H9 (cell line): ENCODE data around the gene DIP2C. TPM values are rescaled to one million over a fixed set of nuclear protein-coding genes. Genes with fewer than 3 reads are reported as not detected.

Experiments used
- DNase-seq: peaks from one replicate; pipeline ENCODE4 v3.0.0-alpha.2; 2017
- H2AFZ ChIP-seq: one replicate; pipeline ENCODE4 v1.6.1; 2013; ENCODE audit warnings: mild to moderate bottlenecking, low read length, control low read depth, moderate library complexity
- H2AK5ac ChIP-seq: 2 replicates; pipeline ENCODE4 v1.6.1; 2013; ENCODE audit warnings: low read length, control low read depth, mixed read lengths; ENCODE audit not compliant: insufficient read length
- H2BK120ac ChIP-seq: one replicate; pipeline ENCODE4 v1.6.1; 2013; ENCODE audit warnings: low read depth, mild to moderate bottlenecking, low read length, control low read depth, inconsistent platforms; ENCODE audit not compliant: poor library complexity, severe bottlenecking
- H2BK12ac ChIP-seq: 2 replicates; pipeline ENCODE4 v1.6.1; 2013; ENCODE audit warnings: low read length, control low read depth, mixed read lengths, low read depth; ENCODE audit not compliant: insufficient read length
- H2BK15ac ChIP-seq: 2 replicates; pipeline ENCODE4 v1.6.1; 2013; ENCODE audit warnings: low read depth, low read length, control low read depth
- H2BK20ac ChIP-seq: one replicate; pipeline ENCODE4 v1.6.1; 2013; ENCODE audit warnings: low read depth, mild to moderate bottlenecking, low read length, control low read depth, inconsistent platforms; ENCODE audit not compliant: poor library complexity, severe bottlenecking
- H2BK5ac ChIP-seq: 2 replicates; pipeline ENCODE4 v1.6.1; 2013; ENCODE audit warnings: low read length, control low read depth, mixed read lengths; ENCODE audit not compliant: insufficient read length
- H3K14ac ChIP-seq: 2 replicates; pipeline ENCODE4 v1.6.1; 2013; ENCODE audit warnings: low read length, control low read depth; ENCODE audit not compliant: insufficient read depth
- H3K18ac ChIP-seq: 2 replicates; pipeline ENCODE4 v1.6.1; 2013; ENCODE audit warnings: low read depth, mild to moderate bottlenecking, mixed read lengths, low read length, control low read depth; ENCODE audit not compliant: insufficient read length
- H3K23ac ChIP-seq: 2 replicates; pipeline ENCODE4 v1.6.1; 2013; ENCODE audit warnings: low read length, control low read depth, mixed read lengths, low read depth; ENCODE audit not compliant: insufficient read length
- H3K23me2 ChIP-seq: 2 replicates; pipeline ENCODE4 v1.6.1; 2013; ENCODE audit warnings: low read depth, mild to moderate bottlenecking, mixed read lengths, low read length, control low read depth; ENCODE audit not compliant: insufficient read length, poor library complexity, severe bottlenecking
- H3K27ac ChIP-seq: 2 replicates; pipeline ENCODE4 v1.5.1; 2013; ENCODE audit warnings: low read length, control low read depth, mixed read lengths, low read depth; ENCODE audit not compliant: insufficient read length
- H3K27me3 ChIP-seq: 2 replicates; pipeline ENCODE4 v1.6.1; 2013; ENCODE audit warnings: low read length, control low read depth, inconsistent platforms; ENCODE audit not compliant: insufficient read depth
- H3K4ac ChIP-seq: 2 replicates; pipeline ENCODE4 v1.6.1; 2013; ENCODE audit warnings: low read depth, mild to moderate bottlenecking, control low read depth, inconsistent platforms, low read length, moderate library complexity
- H3K4me1 ChIP-seq: 2 replicates; pipeline ENCODE4 v1.6.1; 2013; ENCODE audit warnings: low read length, control low read depth, inconsistent platforms; ENCODE audit not compliant: insufficient read depth
- H3K4me2 ChIP-seq: 2 replicates; pipeline ENCODE4 v1.6.1; 2013; ENCODE audit warnings: low read length, control low read depth, mixed read lengths; ENCODE audit not compliant: insufficient read length, insufficient read depth
- H3K56ac ChIP-seq: 2 replicates; pipeline ENCODE4 v1.6.1; 2013; ENCODE audit warnings: low read depth, mild to moderate bottlenecking, mixed read lengths, low read length, control low read depth; ENCODE audit not compliant: insufficient read length
- H3K79me1 ChIP-seq: 2 replicates; pipeline ENCODE4 v1.6.1; 2013; ENCODE audit warnings: low read depth, mild to moderate bottlenecking, moderate library complexity, low read length, control low read depth, inconsistent platforms; ENCODE audit not compliant: insufficient read depth, poor library complexity, severe bottlenecking
- H3K79me2 ChIP-seq: 2 replicates; pipeline ENCODE4 v1.6.1; 2013; ENCODE audit warnings: low read length, control low read depth, inconsistent platforms; ENCODE audit not compliant: insufficient read depth
- H3K9ac ChIP-seq: 2 replicates; pipeline ENCODE4 v1.6.1; 2013; ENCODE audit warnings: low read length, control low read depth, mixed read lengths; ENCODE audit not compliant: insufficient read length; ENCODE audit errors: extremely low read depth
- H3K9me3 ChIP-seq: one replicate; pipeline ENCODE4 v1.6.1; 2013; ENCODE audit warnings: low read depth, low read length, inconsistent platforms; ENCODE audit not compliant: control insufficient read depth
- H3T11ph ChIP-seq: one replicate; pipeline ENCODE4 v1.6.1; 2013; ENCODE audit warnings: mild to moderate bottlenecking, low read length, control low read depth, inconsistent platforms
- H4K20me1 ChIP-seq: one replicate; pipeline ENCODE4 v1.6.1; 2013; ENCODE audit not compliant: control insufficient read depth, insufficient read length, insufficient read depth
- H4K5ac ChIP-seq: 2 replicates; pipeline ENCODE4 v1.6.1; 2013; ENCODE audit warnings: low read depth, mild to moderate bottlenecking, mixed read lengths, low read length, control low read depth; ENCODE audit not compliant: insufficient read length
- H4K8ac ChIP-seq: replicated peaks from 2 replicates; pipeline ENCODE4 v1.6.1; 2013; ENCODE audit warnings: low read length, control low read depth, mixed read lengths, low read depth; ENCODE audit not compliant: insufficient read length
- H4K91ac ChIP-seq: 2 replicates; pipeline ENCODE4 v1.6.1; 2013; ENCODE audit warnings: low read depth, mild to moderate bottlenecking, moderate library complexity, mixed read lengths, low read length, control low read depth; ENCODE audit not compliant: insufficient read length
- H3K27ac Mint-ChIP-seq, 3 experiments: 2 replicates in 2 of 3; 3 replicates in 1 of 3; pipeline ENCODE4 v1.8.0; 2020 to 2021; ENCODE audit warnings: mixed read lengths in 3 of 3, mild to moderate bottlenecking in 1 of 3, moderate library complexity in 1 of 3
- H3K27me3 Mint-ChIP-seq: 2 replicates; pipeline ENCODE4 v1.8.0; 2021; ENCODE audit warnings: low read depth, mild to moderate bottlenecking, moderate library complexity, mixed read lengths
- H3K36me3 Mint-ChIP-seq, 3 experiments: 2 replicates in 2 of 3; 3 replicates in 1 of 3; pipeline ENCODE4 v1.8.0; 2020 to 2021; ENCODE audit warnings: low read depth in 3 of 3, mixed read lengths in 3 of 3; ENCODE audit not compliant: insufficient read depth in 1 of 3
- H3K4me1 Mint-ChIP-seq, 2 experiments: 2 replicates each; pipeline ENCODE4 v1.8.0; 2020; ENCODE audit warnings: mixed read lengths in 2 of 2
- H3K4me3 Mint-ChIP-seq, 2 experiments: 2 replicates in 1 of 2; 3 replicates in 1 of 2; pipeline ENCODE4 v1.8.0; 2020 to 2021; ENCODE audit warnings: mild to moderate bottlenecking in 2 of 2, mixed read lengths in 2 of 2, moderate library complexity in 1 of 2
- H3K9me3 Mint-ChIP-seq, 2 experiments: 2 replicates in 1 of 2; 3 replicates in 1 of 2; pipeline ENCODE4 v1.8.0; 2020; ENCODE audit warnings: mild to moderate bottlenecking in 2 of 2, mixed read lengths in 2 of 2, moderate library complexity in 1 of 2
- WGBS: extraction: QIAGEN DNeasy Blood & Tissue Kit; methylation state at CpG from one replicate; pipeline ENCODE4 v1.1.7; 2013; ENCODE audit warnings: missing lambda C conversion rate, low lambda C conversion rate, mixed read lengths; ENCODE audit not compliant: insufficient read length; ENCODE audit errors: extremely low coverage; 5-methylcytosine and 5-hydroxymethylcytosine counted together
- total RNA-seq: library from RNA; stranded (reverse); gene quantifications from 2 replicates; pipeline ENCODE4 v1.2.1, GENCODE V29; 2021
- TF ChIP-seq, protein P1 (sequence below): fragments of 200-600 bp; sonication (generic); conservative IDR thresholded peaks from 3 replicates; pipeline ENCODE4 v1.8.0; 2021; ENCODE audit warnings: antibody characterized with exemption, mild to moderate bottlenecking

DIP2C gene
- total RNA-seq, 1 experiment from 2014 or later, result 7.9 TPM

- H4K8ac ChIP-seq, result no peak overlapping the region
- H3K79me2 ChIP-seq, result no peaks in the 10 kb centered on the region
- H2AFZ ChIP-seq, result no peak overlapping the region
- no peaks in the 10 kb centered on the region for H3K9me3 Mint-ChIP-seq
- no peak overlapping the region for H2BK120ac ChIP-seq
- H3K4me1 Mint-ChIP-seq, result peaks cover 0 to 10% of the 10 kb centered on the region in 2 experiments; a peak in 1 of 4 replicates
- no CpG with 5 or more reads among the region's 3 CpGs for WGBS
- no peak overlapping the region for H4K5ac ChIP-seq
- no peak overlapping the region for H3K23ac ChIP-seq
- no peak overlapping the region for H2BK15ac ChIP-seq
- no peak overlapping the region for H3K56ac ChIP-seq
- peaks cover 0 to 4% (median 0%) of the 10 kb centered on the region in 3 experiments; a peak in 3 of 7 replicates for H3K36me3 Mint-ChIP-seq
- H3K18ac ChIP-seq, result no peak overlapping the region
- no peaks in the 10 kb centered on the region for H3K4me1 ChIP-seq
- no peak overlapping the region for H3K14ac ChIP-seq
- H3K27ac ChIP-seq, result no peak overlapping the region
- H4K91ac ChIP-seq, result no peak overlapping the region
- no peak overlapping the region for H3K9ac ChIP-seq
- H3K27me3 Mint-ChIP-seq, result no peaks in the 10 kb centered on the region
- H2AK5ac ChIP-seq, result no peak overlapping the region
- DNase-seq, result no peak
- H3K23me2 ChIP-seq, result no peaks in the 10 kb centered on the region
- H2BK12ac ChIP-seq, result no peak overlapping the region
- H3K9me3 ChIP-seq, result no peaks in the 10 kb centered on the region
- H3K79me1 ChIP-seq, result no peaks in the 10 kb centered on the region
- no peak overlapping the region for H2BK20ac ChIP-seq
- no peak overlapping the region for H3K4me2 ChIP-seq
- H3K4ac ChIP-seq, result no peak overlapping the region
- no peaks in the 10 kb centered on the region for H3K27me3 ChIP-seq
- no peak overlapping the region for H3K4me3 Mint-ChIP-seq
- H4K20me1 ChIP-seq, result no peaks in the 10 kb centered on the region
- no peak overlapping the region for H3K27ac Mint-ChIP-seq
- H2BK5ac ChIP-seq, result no peak overlapping the region
- no peak overlapping the region for H3T11ph ChIP-seq
- TF ChIP-seq, protein P1, sequence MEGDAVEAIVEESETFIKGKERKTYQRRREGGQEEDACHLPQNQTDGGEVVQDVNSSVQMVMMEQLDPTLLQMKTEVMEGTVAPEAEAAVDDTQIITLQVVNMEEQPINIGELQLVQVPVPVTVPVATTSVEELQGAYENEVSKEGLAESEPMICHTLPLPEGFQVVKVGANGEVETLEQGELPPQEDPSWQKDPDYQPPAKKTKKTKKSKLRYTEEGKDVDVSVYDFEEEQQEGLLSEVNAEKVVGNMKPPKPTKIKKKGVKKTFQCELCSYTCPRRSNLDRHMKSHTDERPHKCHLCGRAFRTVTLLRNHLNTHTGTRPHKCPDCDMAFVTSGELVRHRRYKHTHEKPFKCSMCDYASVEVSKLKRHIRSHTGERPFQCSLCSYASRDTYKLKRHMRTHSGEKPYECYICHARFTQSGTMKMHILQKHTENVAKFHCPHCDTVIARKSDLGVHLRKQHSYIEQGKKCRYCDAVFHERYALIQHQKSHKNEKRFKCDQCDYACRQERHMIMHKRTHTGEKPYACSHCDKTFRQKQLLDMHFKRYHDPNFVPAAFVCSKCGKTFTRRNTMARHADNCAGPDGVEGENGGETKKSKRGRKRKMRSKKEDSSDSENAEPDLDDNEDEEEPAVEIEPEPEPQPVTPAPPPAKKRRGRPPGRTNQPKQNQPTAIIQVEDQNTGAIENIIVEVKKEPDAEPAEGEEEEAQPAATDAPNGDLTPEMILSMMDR, result no peak
Measured at GRCh38 chr10:232061-232460, 457.4 kb downstream of the DIP2C start.
